Loucy (cell line): Measurements from ENCODE around the gene CLEC17A.
"Not testable (repeated sequence)": the region's sequence is repeated elsewhere in the genome, so short reads cannot be mapped to it uniquely, and the experiment has no call there.

Source experiments
- H2AFZ ChIP-seq: fragments of 200-600 bp; sonication (generic); 2 replicates; pipeline ENCODE4 v1.6.0; 2016; ENCODE audit warnings: antibody characterized with exemption, mild to moderate bottlenecking, low read length, moderate library complexity
- H3F3A ChIP-seq: fragments of 200-600 bp; 2 replicates; pipeline ENCODE4 v1.6.0; 2016; ENCODE audit warnings: antibody characterized with exemption, low read depth, mild to moderate bottlenecking
- H3K27me3 ChIP-seq: fragments of 200-600 bp; sonication (generic); 2 replicates; pipeline ENCODE4 v1.6.1; 2014; ENCODE audit warnings: low read length, mild to moderate bottlenecking; ENCODE audit not compliant: insufficient read depth, poor library complexity, severe bottlenecking
- H3K36me3 ChIP-seq: fragments of 200-600 bp; sonication (generic); 2 replicates; pipeline ENCODE4 v1.6.1; 2016; ENCODE audit warnings: low read length; ENCODE audit not compliant: insufficient read depth
- H3K4me1 ChIP-seq: fragments of 200-600 bp; sonication (generic); 2 replicates; pipeline ENCODE4 v1.5.1; 2014; ENCODE audit warnings: low read length, mild to moderate bottlenecking; ENCODE audit not compliant: insufficient read depth, poor library complexity, severe bottlenecking
- H3K4me2 ChIP-seq: fragments of 200-600 bp; sonication (generic); 2 replicates; pipeline ENCODE4 v1.6.0; 2014; ENCODE audit warnings: antibody characterized with exemption, low read length, low read depth, mild to moderate bottlenecking; ENCODE audit not compliant: poor library complexity, severe bottlenecking
- H3K4me3 ChIP-seq: fragments of 200-600 bp; sonication (generic); 2 replicates; pipeline ENCODE4 v1.5.1; 2014; ENCODE audit warnings: low read length, mild to moderate bottlenecking, mixed read lengths; ENCODE audit not compliant: poor library complexity, severe bottlenecking
- H3K79me2 ChIP-seq: fragments of 200-600 bp; sonication (generic); 2 replicates; pipeline ENCODE4 v1.6.1; 2014; ENCODE audit warnings: low read length; ENCODE audit not compliant: insufficient read depth
- H3K9ac ChIP-seq: fragments of 200-600 bp; sonication (generic); 2 replicates; pipeline ENCODE4 v1.6.0; 2014; ENCODE audit warnings: mild to moderate bottlenecking, low read depth, low read length, moderate library complexity; ENCODE audit not compliant: poor library complexity, severe bottlenecking
- H3K9me2 ChIP-seq: fragments of 200-600 bp; sonication (generic); replicated peaks from 2 replicates; pipeline ENCODE4 v1.6.1; 2016; ENCODE audit warnings: low read depth, low read length, mixed read lengths
- H3K9me3 ChIP-seq: fragments of 200-600 bp; sonication (generic); 2 replicates; pipeline ENCODE4 v1.6.1; 2014; ENCODE audit warnings: mild to moderate bottlenecking, antibody characterized with exemption, low read length, low read depth; ENCODE audit not compliant: insufficient read depth
- H4K20me1 ChIP-seq: fragments of 200-600 bp; sonication (generic); 2 replicates; pipeline ENCODE4 v1.6.0; 2014; ENCODE audit warnings: antibody characterized with exemption, low read length, mild to moderate bottlenecking; ENCODE audit not compliant: insufficient read depth, poor library complexity, severe bottlenecking
- CTCF ChIP-seq: fragments of 200-600 bp; sonication (generic); conservative IDR thresholded peaks from 2 replicates; pipeline ENCODE4 v1.5.1; 2014; ENCODE audit warnings: mild to moderate bottlenecking, antibody characterized with exemption, low read length
- EZH2phosphoT487 ChIP-seq: fragments of 200-600 bp; IDR thresholded peaks from 2 replicates; pipeline ENCODE4 v1.6.1; 2018; ENCODE audit warnings: antibody characterized with exemption, mild to moderate bottlenecking, moderate library complexity, borderline replicate concordance

The CLEC17A gene

DNA sequence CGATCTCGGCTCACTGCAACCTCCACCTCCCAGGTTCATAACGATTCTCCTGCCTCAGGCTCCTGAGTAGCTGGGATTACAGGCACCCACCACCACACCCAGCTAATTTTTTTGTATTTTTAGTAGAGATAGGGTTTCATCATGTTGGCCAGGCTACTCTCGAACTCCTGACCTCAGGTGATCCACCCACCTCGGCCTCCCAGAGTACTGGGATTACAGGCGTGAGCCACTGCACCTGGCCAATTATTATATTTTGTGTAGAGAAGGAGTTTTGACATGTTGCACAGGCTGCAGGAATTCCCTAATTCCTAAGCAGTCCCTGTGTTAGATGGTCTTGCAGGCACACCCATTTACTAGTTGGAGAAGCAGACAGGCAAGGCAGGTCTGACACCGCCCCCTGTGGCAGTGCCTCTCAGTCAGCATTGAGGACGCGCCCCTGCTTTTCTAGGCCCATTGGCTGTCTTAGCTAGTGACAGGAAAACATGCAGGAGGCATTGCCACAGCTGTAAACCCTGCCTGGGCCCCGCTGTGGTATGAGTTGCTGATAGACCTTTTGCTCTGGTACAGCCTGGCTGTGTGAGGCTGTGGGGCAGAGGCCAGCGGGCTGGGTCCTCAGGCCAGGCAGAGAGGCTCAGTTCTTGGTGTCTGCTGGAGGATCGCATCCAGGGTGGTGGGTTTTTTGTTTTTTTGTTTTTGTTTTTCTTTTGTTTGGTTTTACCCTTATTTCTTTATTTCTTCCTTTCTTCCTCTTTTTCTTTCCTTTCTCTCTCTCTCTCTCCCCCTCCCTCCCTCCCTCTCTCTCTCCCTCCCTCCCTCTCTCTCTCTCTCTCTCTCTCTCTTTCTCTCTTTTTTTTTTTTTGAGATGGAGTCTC lies 31.5 kb upstream of the CLEC17A start:
- TF ChIP-seq CTCF: peak; percentile 65
- Histone ChIP-seq H3K4me2 (peak overlapping the region; percentile 41), H3K36me3 (peaks cover 13% of the 10 kb centered on the region; the same call in 1 of the 2 replicates), H3K79me2 (peaks cover 34% of the 10 kb centered on the region; the same call in 1 of the 2 replicates), H3K9ac (peak overlapping the region; percentile 6)
- H3K27me3 ChIP-seq, H3K9me2 ChIP-seq, H2AFZ ChIP-seq, H4K20me1 ChIP-seq, H3F3A ChIP-seq, H3K4me1 ChIP-seq, H3K9me3 ChIP-seq, H3K4me3 ChIP-seq: not testable (repeated sequence)

DNA sequence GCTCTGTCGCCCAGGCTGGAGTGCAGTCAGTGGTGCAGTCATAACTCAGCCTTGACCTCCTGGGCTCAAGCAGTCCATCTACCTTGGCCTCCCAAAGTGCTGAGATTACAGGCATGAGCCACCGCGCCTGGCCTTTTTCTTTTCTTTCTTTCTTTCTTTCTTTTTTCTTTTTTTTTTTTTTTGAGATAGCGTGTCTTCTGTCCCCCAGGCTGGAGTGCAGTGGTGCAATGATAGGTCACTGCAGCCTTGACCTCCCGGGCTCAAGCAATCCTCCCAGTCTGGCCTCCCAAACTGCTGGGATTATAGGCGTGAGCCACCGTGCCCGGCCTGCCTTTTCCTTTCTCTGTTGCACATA lies 30.9 kb upstream of the CLEC17A start:
- not testable (repeated sequence) for H3K9me2 ChIP-seq, H3K4me3 ChIP-seq, H3F3A ChIP-seq, H3K9me3 ChIP-seq, H3K27me3 ChIP-seq, H3K4me1 ChIP-seq, H4K20me1 ChIP-seq, H2AFZ ChIP-seq
- peak overlapping the region; percentile 41 for H3K4me2 ChIP-seq
- peaks cover 13% of the 10 kb centered on the region; the same call in 1 of the 2 replicates for H3K36me3 ChIP-seq
- peak overlapping the region; percentile 6 for H3K9ac ChIP-seq
- peaks cover 31% of the 10 kb centered on the region; the same call in 1 of the 2 replicates for H3K79me2 ChIP-seq

- Histone ChIP-seq H3K4me2 (no peak overlapping the region), H3K9me3 (no peaks in the 10 kb centered on the region), H3K79me2 (peaks cover 36% of the 10 kb centered on the region; the same call in 1 of the 2 replicates), H3K4me1 (peaks cover 3% of the 10 kb centered on the region), H3K9me2 (no peaks in the 10 kb centered on the region), H3K4me3 (no peak overlapping the region), H3F3A (no peaks in the 10 kb centered on the region), H3K27me3 (no peaks in the 10 kb centered on the region), H4K20me1 (no peaks in the 10 kb centered on the region), H3K9ac (no peak overlapping the region), H3K36me3 (peaks cover 13% of the 10 kb centered on the region; the same call in 1 of the 2 replicates), H2AFZ (no peak overlapping the region)
- TF ChIP-seq CTCF: no peak
- TF ChIP-seq EZH2phosphoT487: no peak
Measured at GRCh38 chr19:14553042-14553938, 29.6 kb upstream of the CLEC17A start.
